ENCODE data around the gene CCR5AS.
"Not testable (repeated sequence)": the region's sequence is repeated elsewhere in the genome, so short reads cannot be mapped to it uniquely, and the experiment has no call there.

Gene CCR5AS

DNA sequence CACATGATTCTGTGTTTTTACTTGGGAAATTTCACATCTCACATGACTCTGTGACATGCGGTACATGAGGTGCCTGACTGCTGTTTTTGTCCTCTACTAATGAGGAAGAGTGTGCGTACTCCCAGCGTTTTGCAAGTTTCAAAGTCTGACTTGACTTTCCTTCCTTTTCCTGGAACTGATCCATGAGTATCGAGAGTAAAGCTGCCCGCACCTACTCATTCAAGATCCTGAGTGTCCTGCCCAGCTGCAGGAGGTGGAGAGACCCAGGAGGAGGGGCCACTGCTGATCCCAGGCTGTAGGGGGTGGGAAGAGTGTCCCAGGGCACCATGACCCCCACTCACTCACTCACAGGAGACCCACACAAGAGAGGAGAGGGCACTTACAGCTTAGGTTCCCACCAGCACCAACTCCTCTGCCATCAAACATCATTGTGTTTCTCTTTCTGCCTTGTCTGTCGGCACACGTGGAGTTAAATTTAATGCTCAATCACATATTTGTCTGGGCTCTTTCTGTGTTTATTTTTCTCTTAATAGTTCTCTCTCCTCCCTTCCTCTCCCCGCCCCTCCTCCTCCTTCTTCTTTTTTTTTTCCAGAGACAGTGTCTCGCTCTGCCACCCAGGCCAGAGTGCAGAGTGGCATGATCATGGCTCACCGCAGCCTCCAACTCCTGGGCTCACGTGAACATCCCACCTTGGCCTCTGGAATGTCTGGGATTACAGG lies 1.4 kb downstream of the CCR5AS start:
- Histone ChIP-seq H3K4me2 (ENCODE audit: low read length) (no peak overlapping the region), H3K4me1 (ENCODE audit: low read length) (peaks cover 24% of the 10 kb centered on the region), H3K9me3 (ENCODE audit: insufficient read depth, low read length) (no peaks in the 10 kb centered on the region), H4K20me1 (ENCODE audit: insufficient read depth, low read length) (no peaks in the 10 kb centered on the region), H2AFZ (ENCODE audit: low read depth, low read length) (no peak overlapping the region), H3K9ac (ENCODE audit: low read length) (no peak overlapping the region), H3K79me2 (ENCODE audit: low read length) (no peaks in the 10 kb centered on the region), H3K4me3 (ENCODE audit: low read length) (no peak overlapping the region), H3K36me3 (replicated peaks; ENCODE audit: low read depth, low read length) (no peaks in the 10 kb centered on the region), H3K27ac (ENCODE audit: low read length) (no peak overlapping the region), H3K27me3 (ENCODE audit: low read depth, low read length) (peaks cover 24% of the 10 kb centered on the region)
- TF ChIP-seq CTCF (IDR thresholded peaks at IDR 0.05; ENCODE audit: low read depth, low read length), result no peak
- no peak for TF ChIP-seq EZH2phosphoT487 (IDR thresholded peaks at IDR 0.05; ENCODE audit: low read depth)

GRCh38 chr3:46402902-46403301 lies 4.0 kb downstream of the CCR5AS start:
- H3K36me3 ChIP-seq (replicated peaks; ENCODE audit: low read depth, low read length); H3K9ac ChIP-seq (ENCODE audit: low read length); H4K20me1 ChIP-seq (ENCODE audit: insufficient read depth, low read length); H3K4me2 ChIP-seq (ENCODE audit: low read length); H3K79me2 ChIP-seq (ENCODE audit: low read length); H3K4me3 ChIP-seq (ENCODE audit: low read length); H2AFZ ChIP-seq (ENCODE audit: low read depth, low read length); H3K27ac ChIP-seq (ENCODE audit: low read length); H3K9me3 ChIP-seq (ENCODE audit: insufficient read depth, low read length): not testable (repeated sequence)
- Histone ChIP-seq H3K4me1 (ENCODE audit: low read length) (peaks cover 21% of the 10 kb centered on the region), H3K27me3 (ENCODE audit: low read depth, low read length) (peaks cover 28% of the 10 kb centered on the region)

- no peak overlapping the region for H2AFZ ChIP-seq (ENCODE audit: low read depth, low read length)
- H3K9ac ChIP-seq (ENCODE audit: low read length), result no peak overlapping the region
- H3K27ac ChIP-seq (ENCODE audit: low read length), result no peak overlapping the region
- H3K79me2 ChIP-seq (ENCODE audit: low read length), result no peaks in the 10 kb centered on the region
- H3K9me3 ChIP-seq (ENCODE audit: insufficient read depth, low read length), result no peaks in the 10 kb centered on the region
- no peaks in the 10 kb centered on the region for H3K36me3 ChIP-seq (replicated peaks; ENCODE audit: low read depth, low read length)
- no peak overlapping the region for H3K4me3 ChIP-seq (ENCODE audit: low read length)
- TF ChIP-seq EZH2phosphoT487 (IDR thresholded peaks at IDR 0.05; ENCODE audit: low read depth), result no peak
- TF ChIP-seq CTCF (IDR thresholded peaks at IDR 0.05; ENCODE audit: low read depth, low read length), result no peak
- no peaks in the 10 kb centered on the region for H4K20me1 ChIP-seq (ENCODE audit: insufficient read depth, low read length)
- no peak overlapping the region for H3K4me2 ChIP-seq (ENCODE audit: low read length)
- H3K4me1 ChIP-seq (ENCODE audit: low read length), result peaks cover 8% of the 10 kb centered on the region
- peaks cover 27% of the 10 kb centered on the region for H3K27me3 ChIP-seq (ENCODE audit: low read depth, low read length)
Observed at GRCh38 chr3:46401579-46401978, 5.3 kb downstream of the CCR5AS start.

DNA sequence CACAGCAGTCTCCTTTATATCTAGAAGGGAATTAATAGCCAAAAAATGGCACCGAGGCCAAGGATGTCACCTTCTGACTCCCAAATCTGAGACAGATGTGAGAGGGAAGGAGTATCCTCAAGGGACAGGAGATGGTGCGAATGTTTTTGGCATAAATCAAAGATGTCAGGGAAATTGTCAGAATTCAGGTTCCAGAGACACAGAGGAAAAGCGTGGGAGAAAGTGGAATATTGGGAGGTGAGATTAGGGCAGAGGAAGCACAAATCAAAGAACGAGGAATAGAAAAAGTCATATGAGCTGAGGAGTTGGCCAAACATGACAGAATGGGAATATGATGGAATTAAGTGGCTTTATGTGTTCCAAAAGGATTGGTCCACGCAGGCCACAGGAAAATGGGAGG lies 6.0 kb downstream of the CCR5AS start:
- Histone ChIP-seq H3K27me3 (ENCODE audit: low read depth, low read length) (peaks cover 27% of the 10 kb centered on the region), H2AFZ (ENCODE audit: low read depth, low read length) (no peak overlapping the region), H3K36me3 (replicated peaks; ENCODE audit: low read depth, low read length) (no peaks in the 10 kb centered on the region), H3K4me2 (ENCODE audit: low read length) (no peak overlapping the region), H3K4me3 (ENCODE audit: low read length) (no peak overlapping the region), H4K20me1 (ENCODE audit: insufficient read depth, low read length) (no peaks in the 10 kb centered on the region), H3K4me1 (ENCODE audit: low read length) (peaks cover 7% of the 10 kb centered on the region), H3K9me3 (ENCODE audit: insufficient read depth, low read length) (no peaks in the 10 kb centered on the region), H3K27ac (ENCODE audit: low read length) (no peak overlapping the region), H3K9ac (ENCODE audit: low read length) (no peak overlapping the region), H3K79me2 (ENCODE audit: low read length) (no peaks in the 10 kb centered on the region)
- no peak for TF ChIP-seq CTCF (IDR thresholded peaks at IDR 0.05; ENCODE audit: low read depth, low read length)
- TF ChIP-seq EZH2phosphoT487 (IDR thresholded peaks at IDR 0.05; ENCODE audit: low read depth), result no peak

Measured in OCI-LY3 (cell line).